PC-9 (cell line): Measurements from ENCODE around the gene OR2T33. TPM values are rescaled to one million over a fixed set of nuclear protein-coding genes. Genes with fewer than 3 reads are reported as not detected.
"Not testable (repeated sequence)": the region's sequence is repeated elsewhere in the genome, so short reads cannot be mapped to it uniquely, and the experiment has no call there.

Experiments
- BruUV-seq: library from RNA; stranded (reverse); fragments of 400-500 nt; replicated peaks from 2 replicates; lab custom pipeline; 2021; lab: Mats Ljungman, UMichigan
- CTCF ChIA-PET: fragments of 300-600 bp; sonication (Branson Sonifier 250); formaldehyde crosslinking; loops from one replicate; lab custom pipeline; 2022; ENCODE audit warnings: antibody characterized with exemption; lab: Charles Lee
- POLR2A ChIA-PET: fragments of 300-600 bp; sonication (Branson Sonifier 250); formaldehyde crosslinking; loops from one replicate; lab custom pipeline; 2022; ENCODE audit warnings: antibody characterized with exemption; ENCODE audit not compliant: unreplicated experiment; lab: Charles Lee
- DNase-seq, 2 experiments: peaks; one replicate each; pipeline versions ENCODE4 v3.0.0 to v3.0.0-alpha.2; 2015 to 2022; ENCODE audit warnings: mixed read lengths in 1 of 2
- H2AFZ ChIP-seq: fragments of 200-600 bp; sonication (generic); 2 replicates; pipeline ENCODE4 v1.8.1; 2017; ENCODE audit warnings: antibody characterized with exemption
- H3F3A ChIP-seq: fragments of 200-600 bp; sonication (generic); 2 replicates; pipeline ENCODE4 v1.8.1; 2017; ENCODE audit warnings: antibody characterized with exemption, mild to moderate bottlenecking, low read depth; ENCODE audit not compliant: insufficient read depth
- H3K27ac ChIP-seq: fragments of 200-600 bp; sonication (generic); 2 replicates; pipeline ENCODE4 v1.6.1; 2016; ENCODE audit warnings: mixed run types
- H3K27me3 ChIP-seq: fragments of 200-600 bp; sonication (generic); 2 replicates; pipeline ENCODE4 v1.6.1; 2016; ENCODE audit warnings: low read depth, mixed run types; ENCODE audit not compliant: insufficient read depth
- H3K36me3 ChIP-seq: fragments of 200-600 bp; sonication (generic); 2 replicates; pipeline ENCODE4 v1.6.1; 2016; ENCODE audit warnings: low read depth, mixed run types
- H3K4me1 ChIP-seq: fragments of 200-600 bp; sonication (generic); replicated peaks from 2 replicates; pipeline ENCODE4 v1.6.1; 2016; ENCODE audit warnings: mixed run types; ENCODE audit not compliant: insufficient read depth
- H3K4me2 ChIP-seq: fragments of 200-600 bp; sonication (generic); 2 replicates; pipeline ENCODE4 v1.6.1; 2017; ENCODE audit warnings: mixed run types
- H3K4me3 ChIP-seq: fragments of 200-600 bp; sonication (generic); 2 replicates; pipeline ENCODE4 v1.6.1; 2016; ENCODE audit warnings: mixed run types
- H3K79me2 ChIP-seq: fragments of 200-600 bp; sonication (generic); 2 replicates; pipeline ENCODE4 v1.6.1; 2017; ENCODE audit warnings: low read depth, mixed run types
- H3K9me2 ChIP-seq: fragments of 200-600 bp; sonication (generic); 2 replicates; pipeline ENCODE4 v1.8.1; 2017; ENCODE audit warnings: mild to moderate bottlenecking; ENCODE audit not compliant: insufficient read depth
- H3K9me3 ChIP-seq: fragments of 200-600 bp; sonication (generic); 2 replicates; pipeline ENCODE4 v1.8.1; 2016; ENCODE audit warnings: low read depth; ENCODE audit not compliant: insufficient read depth
- H4K20me1 ChIP-seq: fragments of 200-600 bp; sonication (generic); 2 replicates; pipeline ENCODE4 v1.8.1; 2017; ENCODE audit not compliant: insufficient read depth
- EZH2 ChIP-seq: fragments of 200-600 bp; sonication (generic); IDR thresholded peaks from 2 replicates; pipeline ENCODE4 v1.8.0; 2017; ENCODE audit warnings: antibody characterized with exemption, low read depth
- intact Hi-C: fragments of 100-400 bp; cut with micrococcal nuclease; formaldehyde crosslinking; loops from one replicate; pipeline ENCODE4 v1.10.0; 2022; ENCODE audit not compliant: unreplicated experiment
- total RNA-seq: library from RNA; stranded (reverse); gene quantifications from 2 replicates; pipeline ENCODE4 v1.2.3, GENCODE V29; 2021
- TF ChIP-seq, protein P1 (sequence below): fragments of 200-600 bp; sonication (generic); conservative IDR thresholded peaks from 2 replicates; pipeline ENCODE4 v1.6.1; 2017; ENCODE audit warnings: mixed run types, antibody characterized with exemption, mild to moderate bottlenecking, moderate library complexity

The OR2T33 gene
- total RNA-seq, 1 experiment from 2014 or later: not detected

DNA sequence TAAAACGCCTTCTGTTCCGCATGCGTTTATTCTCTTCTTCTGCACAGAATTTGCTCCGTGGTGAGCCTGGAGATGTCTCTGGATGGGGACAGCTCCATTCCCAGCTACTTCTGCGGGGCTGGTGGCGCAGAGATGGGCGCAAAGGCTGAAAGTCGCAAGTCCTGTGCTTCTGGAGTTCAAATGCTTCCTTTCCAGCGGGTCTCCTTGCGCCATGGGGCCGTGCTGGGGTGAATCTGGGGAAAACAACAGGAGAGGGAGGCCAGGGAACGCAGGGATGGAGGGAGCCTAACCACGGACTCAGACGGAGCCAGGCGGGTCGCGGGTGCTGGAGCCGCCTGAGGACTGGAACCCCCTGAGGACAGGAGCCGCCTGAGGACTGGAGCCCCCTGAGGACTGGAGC, 28.3 kb upstream of the OR2T33 start:
- H3K27ac ChIP-seq: no peak overlapping the region
- no peaks in the 10 kb centered on the region for H3K9me3 ChIP-seq
- POLR2A ChIA-PET: no interaction called here
- no peaks in the 10 kb centered on the region for H3K27me3 ChIP-seq
- no peaks in the 10 kb centered on the region for H3K36me3 ChIP-seq
- CTCF ChIA-PET: no interaction called here
- H4K20me1 ChIP-seq: no peaks in the 10 kb centered on the region
- H3K9me2 ChIP-seq: no peaks in the 10 kb centered on the region
- BruUV-seq: no TSS peak
- DNase-seq: no peak
- H3K4me2 ChIP-seq: no peak overlapping the region
- TF ChIP-seq EZH2: no peak
- TF ChIP-seq, protein P1, sequence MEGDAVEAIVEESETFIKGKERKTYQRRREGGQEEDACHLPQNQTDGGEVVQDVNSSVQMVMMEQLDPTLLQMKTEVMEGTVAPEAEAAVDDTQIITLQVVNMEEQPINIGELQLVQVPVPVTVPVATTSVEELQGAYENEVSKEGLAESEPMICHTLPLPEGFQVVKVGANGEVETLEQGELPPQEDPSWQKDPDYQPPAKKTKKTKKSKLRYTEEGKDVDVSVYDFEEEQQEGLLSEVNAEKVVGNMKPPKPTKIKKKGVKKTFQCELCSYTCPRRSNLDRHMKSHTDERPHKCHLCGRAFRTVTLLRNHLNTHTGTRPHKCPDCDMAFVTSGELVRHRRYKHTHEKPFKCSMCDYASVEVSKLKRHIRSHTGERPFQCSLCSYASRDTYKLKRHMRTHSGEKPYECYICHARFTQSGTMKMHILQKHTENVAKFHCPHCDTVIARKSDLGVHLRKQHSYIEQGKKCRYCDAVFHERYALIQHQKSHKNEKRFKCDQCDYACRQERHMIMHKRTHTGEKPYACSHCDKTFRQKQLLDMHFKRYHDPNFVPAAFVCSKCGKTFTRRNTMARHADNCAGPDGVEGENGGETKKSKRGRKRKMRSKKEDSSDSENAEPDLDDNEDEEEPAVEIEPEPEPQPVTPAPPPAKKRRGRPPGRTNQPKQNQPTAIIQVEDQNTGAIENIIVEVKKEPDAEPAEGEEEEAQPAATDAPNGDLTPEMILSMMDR: no peak
- H3K4me3 ChIP-seq: no peak overlapping the region
- no peaks in the 10 kb centered on the region for H3K79me2 ChIP-seq
- H3K4me1 ChIP-seq: no peaks in the 10 kb centered on the region
- H2AFZ ChIP-seq: no peak overlapping the region
- intact Hi-C loops: no loop called here
- no peaks in the 10 kb centered on the region for H3F3A ChIP-seq

DNA sequence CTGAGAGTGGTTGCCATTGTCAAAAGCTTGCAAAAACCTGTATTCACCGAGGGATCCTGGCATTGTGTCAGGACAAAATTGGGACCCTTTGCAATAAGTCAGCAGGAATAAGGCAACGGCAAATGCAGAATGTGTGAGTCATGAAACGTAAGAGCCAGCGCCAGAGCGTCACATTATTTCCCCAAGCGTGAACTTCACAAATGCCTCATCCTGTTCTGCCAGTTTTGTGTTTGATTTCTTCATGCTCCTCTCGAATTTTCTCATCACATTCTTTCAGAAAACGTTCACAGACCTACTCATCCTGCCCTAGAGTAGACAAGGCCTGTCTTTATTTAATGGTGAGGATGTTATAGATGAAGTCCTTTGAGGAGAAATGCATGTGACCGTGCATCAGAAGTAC, 27.9 kb upstream of the OR2T33 start:
- POLR2A ChIA-PET, H3K27ac ChIP-seq, H3K9me3 ChIP-seq, H4K20me1 ChIP-seq, intact Hi-C loops, H3K9me2 ChIP-seq, H2AFZ ChIP-seq, DNase-seq, H3K27me3 ChIP-seq, H3F3A ChIP-seq, H3K4me1 ChIP-seq, BruUV-seq, H3K4me2 ChIP-seq, H3K79me2 ChIP-seq, H3K36me3 ChIP-seq, H3K4me3 ChIP-seq, CTCF ChIA-PET: not testable (repeated sequence)

DNA sequence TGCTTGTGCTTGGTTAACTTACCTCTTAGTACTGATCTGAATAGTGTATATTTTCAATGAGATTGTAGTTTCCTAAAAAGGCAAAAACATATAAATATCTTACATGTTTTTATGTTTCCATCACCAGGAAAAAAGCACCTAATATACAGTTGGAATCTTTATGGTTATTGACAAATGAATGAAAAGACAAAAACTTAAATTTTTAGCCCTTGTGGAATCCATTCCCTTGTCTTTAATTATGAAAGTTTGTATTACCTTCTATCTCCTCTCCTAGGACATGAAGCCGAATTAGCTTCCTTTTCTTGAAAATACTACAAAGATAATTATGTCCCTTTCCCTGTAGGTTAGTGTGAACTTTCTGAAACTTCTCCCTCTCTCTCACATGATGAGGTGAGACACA, 25.5 kb upstream of the OR2T33 start, which contains the start of gene OR2T12:
OR2T12 (minus strand) TSS at position 101 of the 400 bp plus-strand sequence. CDS start 7,846 bp downstream, outside the sequence.
- TF ChIP-seq EZH2: no peak
- TF ChIP-seq, protein P1: no peak
- Histone ChIP-seq H3K36me3 (no peaks in the 10 kb centered on the region), H2AFZ (no peak within 1 kb of the TSS), H3K4me2 (no peak within 1 kb of the TSS), H3F3A (no peaks in the 10 kb centered on the region), H3K27ac (no peak within 1 kb of the TSS), H3K9me3 (no peaks in the 10 kb centered on the region), H3K4me1 (no peaks in the 10 kb centered on the region), H3K9me2 (no peaks in the 10 kb centered on the region), H3K4me3 (no peak within 1 kb of the TSS), H3K27me3 (no peaks in the 10 kb centered on the region), H4K20me1 (no peaks in the 10 kb centered on the region), H3K79me2 (no peaks in the 10 kb centered on the region)
- no peak for DNase-seq
- BruUV-seq: no TSS peak
- ChIA-PET CTCF (no interaction called here), POLR2A (no interaction called here)
- intact Hi-C loops: no loop called here

DNA sequence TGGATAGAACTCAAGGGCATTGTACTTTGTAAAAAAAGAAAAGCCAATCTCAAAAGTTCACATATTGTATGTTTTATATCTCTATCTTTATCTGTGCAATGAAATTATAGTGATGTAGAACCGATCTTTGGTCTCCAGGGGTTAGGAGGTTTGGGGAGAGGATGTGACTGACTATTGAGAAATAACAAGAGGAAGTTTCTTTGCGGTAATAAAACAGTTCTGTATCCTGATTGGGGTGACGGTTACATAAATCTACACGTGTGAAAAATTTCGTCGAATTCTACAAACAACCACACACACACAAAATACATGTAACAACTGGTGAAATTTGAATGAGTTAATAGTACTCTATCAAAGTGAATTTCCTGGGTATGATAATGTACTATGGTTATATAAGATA, 10.6 kb upstream of the OR2T33 start:
- intact Hi-C loops: no loop called here
- Histone ChIP-seq H3K4me2 (no peak overlapping the region), H3F3A (no peaks in the 10 kb centered on the region), H2AFZ (no peak overlapping the region), H4K20me1 (no peaks in the 10 kb centered on the region), H3K4me3 (no peak overlapping the region), H3K27ac (no peak overlapping the region), H3K4me1 (no peaks in the 10 kb centered on the region), H3K27me3 (no peaks in the 10 kb centered on the region), H3K9me2 (no peaks in the 10 kb centered on the region), H3K36me3 (no peaks in the 10 kb centered on the region), H3K9me3 (no peaks in the 10 kb centered on the region), H3K79me2 (no peaks in the 10 kb centered on the region)
- no TSS peak for BruUV-seq
- TF ChIP-seq EZH2: no peak
- TF ChIP-seq, protein P1: no peak
- DNase-seq: no peak
- POLR2A ChIA-PET: no interaction called here
- CTCF ChIA-PET: no interaction called here

DNA sequence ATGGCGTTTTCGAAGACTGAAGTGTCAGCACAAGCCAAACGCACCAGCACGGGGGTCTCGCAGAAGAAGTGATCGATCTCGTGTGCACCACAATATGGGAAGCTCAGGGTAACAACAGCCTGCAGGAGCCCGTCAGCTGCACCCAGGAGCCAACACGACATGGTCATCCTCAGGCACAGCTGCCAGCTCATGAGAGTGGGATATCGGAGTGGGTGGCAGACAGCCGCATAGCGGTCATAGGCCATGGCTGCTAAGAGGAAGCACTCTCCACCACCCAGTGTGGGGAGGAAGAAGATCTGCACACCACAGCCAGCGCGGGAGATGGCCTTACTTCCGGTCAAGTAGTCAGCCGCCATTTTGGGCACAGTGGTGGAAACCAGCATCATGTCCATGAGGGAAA, 4.6 kb downstream of the OR2T33 start:
- H3K79me2 ChIP-seq, H3K9me3 ChIP-seq, DNase-seq, H3K9me2 ChIP-seq, H3K4me2 ChIP-seq, H3K4me1 ChIP-seq, H3K4me3 ChIP-seq, intact Hi-C loops, BruUV-seq, H2AFZ ChIP-seq, POLR2A ChIA-PET, H3K36me3 ChIP-seq, H3K27me3 ChIP-seq, H3F3A ChIP-seq, H3K27ac ChIP-seq, H4K20me1 ChIP-seq, CTCF ChIA-PET: not testable (repeated sequence)
